ENCODE measurements around the gene GRK5.

Gene GRK5

DNA sequence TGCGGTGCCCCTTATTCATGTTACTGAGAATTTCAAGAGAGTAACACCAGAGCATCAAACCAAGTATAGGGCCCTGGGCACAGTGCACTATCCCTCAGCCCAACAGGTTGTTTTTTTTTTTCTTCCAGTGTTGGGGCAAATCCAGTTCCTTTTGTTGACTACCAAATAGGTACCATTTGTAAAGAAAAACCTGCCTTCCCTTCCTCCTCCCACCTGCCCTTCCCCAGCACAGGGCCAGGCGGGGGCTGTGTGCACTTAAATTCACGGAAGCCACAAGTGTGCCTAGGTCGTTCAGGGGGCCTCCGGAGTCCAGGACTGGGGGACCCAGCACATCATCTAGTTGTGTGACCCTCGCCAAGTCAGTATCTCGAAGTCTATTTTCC lies 41.3 kb upstream of the GRK5 start:
- CTCF ChIA-PET: no interaction called here
- no peak for TF ChIP-seq L3MBTL2 (conservative IDR thresholded peaks at IDR 0.05)
- no peak for TF ChIP-seq CTBP1 (IDR thresholded peaks at IDR 0.05; ENCODE audit: borderline replicate concordance)
- TF ChIP-seq LEF1 (IDR thresholded peaks at IDR 0.05; ENCODE audit: borderline replicate concordance): no peak
- no peak for TF ChIP-seq SP1 (IDR thresholded peaks at IDR 0.05)
- no peak for TF ChIP-seq SUZ12 (IDR thresholded peaks at IDR 0.05)
- no peak for TF ChIP-seq FOXK2 (IDR thresholded peaks at IDR 0.05)
- no peak for TF ChIP-seq ARNT (IDR thresholded peaks at IDR 0.05)
- TF ChIP-seq FOXM1 (IDR thresholded peaks at IDR 0.05; ENCODE audit: borderline replicate concordance): no peak
- no peak for TF ChIP-seq ZNF384 (IDR thresholded peaks at IDR 0.05)
- TF ChIP-seq, protein P1, sequence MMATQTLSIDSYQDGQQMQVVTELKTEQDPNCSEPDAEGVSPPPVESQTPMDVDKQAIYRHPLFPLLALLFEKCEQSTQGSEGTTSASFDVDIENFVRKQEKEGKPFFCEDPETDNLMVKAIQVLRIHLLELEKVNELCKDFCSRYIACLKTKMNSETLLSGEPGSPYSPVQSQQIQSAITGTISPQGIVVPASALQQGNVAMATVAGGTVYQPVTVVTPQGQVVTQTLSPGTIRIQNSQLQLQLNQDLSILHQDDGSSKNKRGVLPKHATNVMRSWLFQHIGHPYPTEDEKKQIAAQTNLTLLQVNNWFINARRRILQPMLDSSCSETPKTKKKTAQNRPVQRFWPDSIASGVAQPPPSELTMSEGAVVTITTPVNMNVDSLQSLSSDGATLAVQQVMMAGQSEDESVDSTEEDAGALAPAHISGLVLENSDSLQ (IDR thresholded peaks at IDR 0.05): no peak
- no peak for TF ChIP-seq ELF4 (IDR thresholded peaks at IDR 0.05)
- TF ChIP-seq TARDBP (IDR thresholded peaks at IDR 0.05): no peak
- no peak for TF ChIP-seq HDGF (IDR thresholded peaks at IDR 0.05; ENCODE audit: borderline replicate concordance)
- TF ChIP-seq BHLHE40 (IDR thresholded peaks at IDR 0.05; ENCODE audit: borderline replicate concordance): no peak
- TF ChIP-seq FOXA1 (IDR thresholded peaks at IDR 0.05): no peak
- no peak for TF ChIP-seq NFRKB (IDR thresholded peaks at IDR 0.05)
- POLR2A ChIA-PET: no interaction called here
- DNase-seq (ENCODE audit: extremely low spot score): no peak

DNA sequence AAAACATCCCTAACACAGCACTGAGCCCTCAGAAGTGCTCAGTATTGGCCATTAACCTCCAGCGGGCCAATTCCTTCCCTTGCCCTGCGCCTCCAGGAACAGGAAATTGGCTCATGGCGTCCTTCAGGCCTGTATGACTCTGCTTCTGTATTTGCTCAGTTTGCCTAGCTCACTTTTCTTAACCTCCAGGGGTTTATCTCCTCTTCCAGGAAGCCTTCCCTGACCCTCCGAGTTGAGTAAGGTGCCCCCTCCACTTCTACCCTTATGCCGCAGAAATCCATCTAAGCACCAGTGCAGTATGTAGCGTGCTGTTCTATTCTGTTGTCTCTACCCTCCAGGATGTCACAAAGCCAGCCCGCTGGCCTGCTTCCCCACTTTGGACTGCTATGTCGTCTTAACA lies 40.8 kb upstream of the GRK5 start:
- DNase-seq (ENCODE audit: extremely low spot score): no peak
- CTCF ChIA-PET: no interaction called here
- TF ChIP-seq NFRKB (IDR thresholded peaks at IDR 0.05) (no peak), LEF1 (IDR thresholded peaks at IDR 0.05; ENCODE audit: borderline replicate concordance) (no peak), FOXK2 (IDR thresholded peaks at IDR 0.05) (no peak), SUZ12 (IDR thresholded peaks at IDR 0.05) (no peak), TARDBP (IDR thresholded peaks at IDR 0.05) (no peak), SP1 (IDR thresholded peaks at IDR 0.05) (no peak), L3MBTL2 (conservative IDR thresholded peaks at IDR 0.05) (no peak), FOXA1 (IDR thresholded peaks at IDR 0.05) (no peak), ZNF384 (IDR thresholded peaks at IDR 0.05) (no peak), ELF4 (IDR thresholded peaks at IDR 0.05) (no peak)
- TF ChIP-seq, protein P1 (IDR thresholded peaks at IDR 0.05): no peak
- POLR2A ChIA-PET: no interaction called here

DNA sequence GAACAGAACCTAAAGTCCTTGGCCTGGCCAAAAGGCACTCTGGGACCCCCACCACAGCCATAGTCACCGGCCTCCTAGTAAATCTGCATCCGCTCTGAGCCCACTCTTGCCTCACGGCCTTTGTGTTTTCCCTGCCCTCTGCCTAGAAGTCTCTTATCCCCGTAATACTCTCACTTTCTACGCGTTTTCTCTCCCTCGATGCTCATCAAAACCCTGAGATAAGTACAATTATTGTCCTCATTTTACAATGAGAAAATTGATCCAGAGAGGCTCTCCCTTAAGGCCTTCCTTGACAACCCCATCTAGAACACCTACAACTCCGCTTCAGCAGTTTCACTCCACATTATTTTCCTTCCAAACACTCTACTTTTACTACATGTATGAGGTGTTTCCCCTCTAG lies 40.3 kb upstream of the GRK5 start:
- POLR2A ChIA-PET: no interaction called here
- CTCF ChIA-PET: no interaction called here
- no peak for DNase-seq (ENCODE audit: extremely low spot score)
- TF ChIP-seq HDGF (IDR thresholded peaks at IDR 0.05; ENCODE audit: borderline replicate concordance) (no peak), SP1 (IDR thresholded peaks at IDR 0.05) (no peak), ELF4 (IDR thresholded peaks at IDR 0.05) (no peak), ARNT (IDR thresholded peaks at IDR 0.05) (no peak), CTBP1 (IDR thresholded peaks at IDR 0.05; ENCODE audit: borderline replicate concordance) (no peak), NFRKB (IDR thresholded peaks at IDR 0.05) (no peak), FOXM1 (IDR thresholded peaks at IDR 0.05; ENCODE audit: borderline replicate concordance) (no peak), TARDBP (IDR thresholded peaks at IDR 0.05) (no peak), L3MBTL2 (conservative IDR thresholded peaks at IDR 0.05) (no peak), LEF1 (IDR thresholded peaks at IDR 0.05; ENCODE audit: borderline replicate concordance) (no peak), ZNF384 (IDR thresholded peaks at IDR 0.05) (no peak), BHLHE40 (IDR thresholded peaks at IDR 0.05; ENCODE audit: borderline replicate concordance) (no peak), FOXA1 (IDR thresholded peaks at IDR 0.05) (no peak), SUZ12 (IDR thresholded peaks at IDR 0.05) (no peak), FOXK2 (IDR thresholded peaks at IDR 0.05) (no peak)
- TF ChIP-seq, protein P1 (IDR thresholded peaks at IDR 0.05): no peak

DNA sequence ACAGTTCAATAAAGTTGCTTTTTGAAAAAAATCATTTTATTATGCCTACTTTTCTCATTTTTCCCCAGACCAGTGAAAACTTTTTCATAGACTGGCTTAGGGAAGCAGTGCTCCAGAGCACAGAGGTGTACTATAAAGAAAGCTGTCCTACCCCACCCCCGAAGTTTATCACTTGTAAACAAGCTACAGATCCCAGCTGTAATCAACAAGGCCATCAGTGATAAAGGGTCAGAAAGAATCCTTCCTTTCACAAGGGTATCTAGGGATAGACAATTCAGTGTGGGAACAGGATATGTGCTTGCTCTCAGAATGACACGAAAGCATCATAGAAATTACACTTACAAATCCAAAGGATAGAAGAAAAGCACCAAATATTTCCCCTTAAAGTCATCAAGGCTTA lies 33.3 kb upstream of the GRK5 start:
- CTCF ChIA-PET: no interaction called here
- TF ChIP-seq FOXA1 (IDR thresholded peaks at IDR 0.05): no peak
- TF ChIP-seq ELF4 (IDR thresholded peaks at IDR 0.05): no peak
- no peak for TF ChIP-seq FOXK2 (IDR thresholded peaks at IDR 0.05)
- TF ChIP-seq BHLHE40 (IDR thresholded peaks at IDR 0.05; ENCODE audit: borderline replicate concordance): no peak
- no peak for TF ChIP-seq SP1 (IDR thresholded peaks at IDR 0.05)
- no peak for TF ChIP-seq HDGF (IDR thresholded peaks at IDR 0.05; ENCODE audit: borderline replicate concordance)
- no peak for TF ChIP-seq NFRKB (IDR thresholded peaks at IDR 0.05)
- TF ChIP-seq LEF1 (IDR thresholded peaks at IDR 0.05; ENCODE audit: borderline replicate concordance): no peak
- TF ChIP-seq, protein P1 (IDR thresholded peaks at IDR 0.05): no peak
- no peak for TF ChIP-seq FOXM1 (IDR thresholded peaks at IDR 0.05; ENCODE audit: borderline replicate concordance)
- no peak for TF ChIP-seq ARNT (IDR thresholded peaks at IDR 0.05)
- no peak for TF ChIP-seq ZNF384 (IDR thresholded peaks at IDR 0.05)
- TF ChIP-seq L3MBTL2 (conservative IDR thresholded peaks at IDR 0.05): no peak
- TF ChIP-seq SUZ12 (IDR thresholded peaks at IDR 0.05): no peak
- TF ChIP-seq CTBP1 (IDR thresholded peaks at IDR 0.05; ENCODE audit: borderline replicate concordance): no peak
- no peak for TF ChIP-seq TARDBP (IDR thresholded peaks at IDR 0.05)
- no peak for DNase-seq (ENCODE audit: extremely low spot score)
- POLR2A ChIA-PET: no interaction called here

- TF ChIP-seq SUZ12 (IDR thresholded peaks at IDR 0.05): no peak
- no peak for TF ChIP-seq FOXM1 (IDR thresholded peaks at IDR 0.05; ENCODE audit: borderline replicate concordance)
- TF ChIP-seq LEF1 (IDR thresholded peaks at IDR 0.05; ENCODE audit: borderline replicate concordance): no peak
- TF ChIP-seq NFRKB (IDR thresholded peaks at IDR 0.05): no peak
- no peak for TF ChIP-seq HDGF (IDR thresholded peaks at IDR 0.05; ENCODE audit: borderline replicate concordance)
- TF ChIP-seq BHLHE40 (IDR thresholded peaks at IDR 0.05; ENCODE audit: borderline replicate concordance): no peak
- no peak for TF ChIP-seq CTBP1 (IDR thresholded peaks at IDR 0.05; ENCODE audit: borderline replicate concordance)
- no peak for TF ChIP-seq FOXK2 (IDR thresholded peaks at IDR 0.05)
- TF ChIP-seq, protein P1 (IDR thresholded peaks at IDR 0.05): no peak
- no peak for TF ChIP-seq FOXA1 (IDR thresholded peaks at IDR 0.05)
- no peak for TF ChIP-seq ZNF384 (IDR thresholded peaks at IDR 0.05)
- TF ChIP-seq ELF4 (IDR thresholded peaks at IDR 0.05): no peak
- no peak for TF ChIP-seq ARNT (IDR thresholded peaks at IDR 0.05)
- POLR2A ChIA-PET: interaction anchor here (1.0 kb wide), 2 partner anchors 11 to 366 kb away, joined by 3 read pairs; no protein-coding TSS in a partner anchor
- no peak for DNase-seq (ENCODE audit: extremely low spot score)
- CTCF ChIA-PET: no interaction called here
Observed at GRCh38 chr10:119176166-119176565, 31.2 kb upstream of the GRK5 start.

All from HEK293T (cell line).